Germinal center (tissue), 1 donor: Measurements from ENCODE around the gene PPTC7.
"Not testable (repeated sequence)": the region's sequence is repeated elsewhere in the genome, so short reads cannot be mapped to it uniquely, and the experiment has no call there.

Experiments used
- DNase-seq: peaks from one replicate; pipeline ENCODE4 v3.0.0; 2012; ENCODE audit warnings: mixed read lengths, low spot score

PPTC7 gene

GRCh38 chr12:110585231-110585799 is 2.2 kb upstream of the PPTC7 start:
- no peak for DNase-seq

DNA sequence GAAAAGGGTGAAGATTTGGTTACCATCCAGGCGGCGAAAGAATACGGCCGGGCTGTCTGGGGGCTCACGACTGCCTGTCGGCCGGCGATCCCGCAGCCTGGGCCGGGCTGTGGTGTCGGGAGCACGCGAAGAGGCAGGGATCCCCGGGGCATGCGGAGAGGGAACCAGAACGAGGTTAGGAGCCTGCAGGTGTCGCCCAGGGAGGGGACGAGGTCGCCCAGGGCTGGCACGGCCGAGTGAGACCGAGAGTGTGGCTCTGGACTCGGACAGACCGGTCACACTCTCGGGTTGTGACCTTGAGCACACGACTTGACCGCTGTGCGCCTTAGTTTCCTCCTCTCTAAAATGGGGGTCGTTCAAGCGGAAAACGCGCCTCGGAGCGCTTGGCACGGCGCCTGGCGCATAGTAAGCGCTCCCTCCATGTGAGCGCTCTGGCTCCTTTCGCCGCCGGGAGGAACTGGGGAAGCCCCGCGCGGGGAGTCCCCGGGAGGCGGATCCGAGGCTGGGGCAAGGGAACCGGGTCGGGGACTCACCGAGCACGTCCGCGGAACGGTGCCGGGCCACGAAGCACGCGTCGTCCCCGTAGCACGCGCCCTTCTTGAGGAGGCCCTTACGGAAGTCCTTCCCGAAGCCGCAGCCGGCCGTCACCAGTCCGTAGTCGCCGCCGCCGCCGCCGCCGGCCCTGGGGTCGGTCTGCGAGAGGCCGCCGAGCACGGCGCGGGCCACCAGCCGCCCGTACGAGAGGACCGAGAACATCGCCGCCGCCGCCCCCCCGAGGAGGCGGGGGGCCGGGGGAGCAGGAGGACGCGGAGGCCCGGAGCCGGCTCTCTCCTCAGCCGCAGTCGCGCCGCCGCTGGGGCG is 612 bp downstream of the PPTC7 start:
- peak; percentile 55 for DNase-seq

GRCh38 chr12:110581931-110582275 is 1.2 kb downstream of the PPTC7 start:
- DNase-seq = no peak

GRCh38 chr12:110579535-110580253 is 3.4 kb downstream of the PPTC7 start:
- no peak for DNase-seq

GRCh38 chr12:110578694-110579534 is 4.2 kb downstream of the PPTC7 start:
- DNase-seq = no peak

DNA sequence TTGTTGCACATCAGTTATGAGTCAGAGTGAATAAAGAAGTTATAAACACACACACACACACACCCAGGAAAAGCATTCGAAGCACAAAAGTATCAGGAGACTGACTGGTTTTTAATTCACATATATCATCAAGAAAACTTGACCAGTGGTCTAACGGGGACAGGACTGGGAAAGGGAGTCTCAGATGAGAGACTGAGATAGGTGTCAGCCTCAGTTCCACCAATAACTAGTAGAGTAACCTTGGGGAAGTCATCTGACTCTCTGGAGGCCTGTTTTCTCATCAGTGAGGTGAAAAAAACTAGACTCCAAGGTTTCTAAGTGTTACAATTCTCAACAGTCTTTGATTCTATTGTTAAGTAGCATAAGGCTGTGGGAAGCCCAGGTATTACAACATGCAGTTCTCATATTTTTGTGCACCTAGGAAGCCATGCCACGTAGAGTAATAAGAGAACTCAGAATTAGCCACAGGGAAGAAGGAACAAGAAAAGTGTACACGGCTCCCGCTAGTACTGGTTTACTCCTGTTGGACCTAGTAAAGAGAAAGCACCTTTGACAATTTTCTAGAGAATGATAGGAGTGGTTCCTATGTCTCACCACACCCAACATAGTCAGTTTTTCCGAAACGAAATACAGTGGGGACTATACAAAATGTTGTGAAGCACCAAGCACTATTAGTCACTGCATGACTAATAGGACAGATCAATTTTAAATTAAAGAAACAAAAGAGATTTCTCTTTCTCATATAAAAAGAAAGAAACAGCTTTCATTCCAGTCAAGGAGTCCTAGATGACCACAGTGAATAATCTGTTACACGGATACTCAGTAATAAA is 5.0 kb downstream of the PPTC7 start:
- peak; percentile 22 for DNase-seq

GRCh38 chr12:110576504-110576903 is 6.6 kb downstream of the PPTC7 start:
- DNase-seq = no peak

DNA sequence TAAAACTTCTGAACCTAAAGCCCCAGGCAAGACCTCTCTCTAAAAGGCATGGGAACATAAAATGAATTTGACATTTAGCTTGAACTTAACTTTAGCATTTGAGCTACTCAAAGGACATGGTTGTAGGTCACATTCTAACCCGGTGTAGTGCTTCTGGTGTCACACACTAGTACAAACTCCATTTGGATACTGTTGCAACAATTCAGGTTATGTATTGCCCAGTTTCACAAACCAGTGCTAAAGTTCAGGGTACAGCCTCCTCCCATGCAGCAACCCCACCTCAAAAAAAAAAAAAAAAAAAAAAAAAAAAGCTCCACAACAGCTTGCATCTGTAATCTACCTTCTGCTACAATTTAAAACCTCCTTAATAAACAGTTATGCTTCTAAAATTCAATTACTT is 7.8 kb downstream of the PPTC7 start:
- DNase-seq = no peak

DNA sequence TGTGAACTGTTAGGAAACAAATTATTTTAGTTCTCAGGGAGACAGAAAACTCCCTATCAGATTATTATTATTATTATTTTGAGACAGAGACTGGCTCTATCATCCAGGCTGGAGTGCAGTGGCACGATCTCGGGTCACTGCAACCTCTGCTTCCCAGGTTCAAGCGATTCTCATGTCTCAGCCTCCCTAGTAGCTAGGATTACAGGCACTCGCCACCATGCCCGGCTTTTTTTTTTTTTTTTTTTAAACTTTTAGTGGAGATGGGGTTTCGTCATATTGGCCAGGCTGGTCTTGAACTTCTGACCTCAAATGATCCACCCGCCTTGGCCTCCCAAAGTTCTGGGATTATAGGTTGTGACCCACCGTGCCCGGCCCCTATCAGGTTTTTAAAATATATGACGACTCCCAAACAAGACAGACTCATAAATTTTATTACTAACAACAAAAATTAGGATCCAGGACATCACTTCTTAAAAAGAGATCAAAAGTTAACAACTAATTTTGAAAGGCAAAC is 8.3 kb downstream of the PPTC7 start:
- not testable (repeated sequence) for DNase-seq

GRCh38 chr12:110574044-110574443 is 9.1 kb downstream of the PPTC7 start:
- no peak for DNase-seq

- DNase-seq = not testable (repeated sequence)
Observed at GRCh38 chr12:110570798-110571197, 12.3 kb downstream of the PPTC7 start.

DNA sequence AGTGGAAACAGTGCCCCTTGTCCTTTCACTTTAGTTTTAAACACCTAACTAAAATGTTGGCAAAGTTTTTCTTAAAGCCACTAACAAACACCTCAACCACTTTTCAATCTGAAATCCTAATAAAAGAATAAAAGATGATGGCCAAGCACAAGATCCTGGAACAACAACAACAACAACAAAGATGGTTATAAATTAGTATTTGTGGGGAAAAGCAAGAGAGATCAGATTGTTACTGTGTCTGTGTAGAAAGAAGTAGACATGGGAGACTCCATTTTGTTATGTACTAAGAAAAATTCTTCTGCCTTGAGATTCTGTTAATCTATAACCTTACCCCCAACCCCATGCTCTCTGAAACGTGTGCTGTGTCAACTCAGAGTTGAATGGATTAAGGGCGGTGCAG is 13.3 kb downstream of the PPTC7 start:
- DNase-seq = not testable (repeated sequence)

- DNase-seq = no peak
Observed at GRCh38 chr12:110568752-110569151, 14.4 kb downstream of the PPTC7 start.

GRCh38 chr12:110566993-110567392 is 16.1 kb downstream of the PPTC7 start:
- no peak for DNase-seq

- no peak for DNase-seq
Observed at GRCh38 chr12:110565894-110566871, 16.9 kb downstream of the PPTC7 start.

GRCh38 chr12:110564471-110564991 is 18.6 kb downstream of the PPTC7 start:
- DNase-seq = no peak

DNA sequence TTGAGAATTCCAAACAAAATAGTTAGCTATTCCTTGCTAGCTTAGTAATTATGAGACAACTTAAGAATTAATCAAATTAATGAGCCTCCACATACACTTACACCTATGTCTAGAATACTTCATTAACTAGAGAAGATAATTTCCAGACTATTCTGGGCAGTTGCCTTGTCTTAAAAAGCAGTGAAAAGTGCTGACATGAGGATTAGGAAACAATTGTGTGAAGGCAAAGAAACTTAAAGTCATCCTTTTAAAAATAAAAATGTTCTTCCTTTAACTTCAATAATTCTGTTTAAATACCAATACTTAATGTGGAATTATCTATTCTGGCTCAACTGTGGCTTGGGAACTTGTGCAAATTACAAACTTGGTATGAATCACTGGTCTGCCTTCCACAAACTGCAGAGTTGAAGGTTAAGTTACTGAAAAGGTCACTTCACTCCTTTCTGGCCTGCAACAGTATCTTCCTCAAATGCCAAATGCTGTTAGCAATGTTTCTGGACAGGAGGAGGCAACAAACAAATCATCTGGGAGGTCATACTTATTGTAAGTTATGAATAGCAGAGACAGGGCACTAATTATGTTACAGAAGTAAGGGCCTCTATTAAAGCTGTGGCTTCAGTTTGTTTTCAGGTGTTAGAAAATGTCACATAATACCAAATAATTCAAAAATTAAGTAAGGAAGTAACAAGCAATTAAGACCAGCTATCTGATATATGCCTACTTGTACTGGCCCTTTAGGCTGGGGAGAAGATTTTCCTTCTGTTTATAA is 19.2 kb downstream of the PPTC7 start:
- DNase-seq = no peak

DNA sequence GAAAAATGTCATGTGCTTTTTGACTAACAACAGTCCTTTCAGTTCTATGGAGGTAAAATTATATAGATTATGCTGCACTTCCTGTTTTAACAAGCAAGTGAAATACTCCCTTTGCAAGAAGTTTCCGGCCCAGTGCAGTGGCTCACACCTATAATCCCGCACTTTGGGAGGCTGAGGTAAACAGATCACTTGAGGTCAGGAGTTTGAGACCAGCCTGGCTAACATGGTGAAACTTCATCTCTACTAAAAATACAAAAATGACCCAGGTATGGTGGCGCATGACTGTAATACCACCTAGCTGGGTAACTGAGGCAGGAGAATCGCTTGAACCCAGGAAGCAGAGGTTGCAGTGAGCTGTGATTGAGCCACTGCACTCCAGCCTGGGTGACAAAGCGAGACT is 20.7 kb downstream of the PPTC7 start:
- not testable (repeated sequence) for DNase-seq
